C4-2B (cell line): ENCODE measurements around the gene ANXA9.

ENCODE experiments used
- CTCF ChIP-seq: fragments of 450-650 bp; conservative IDR thresholded peaks from 2 replicates; pipeline ENCODE4 v1.5.1; 2017; ENCODE audit warnings: mild to moderate bottlenecking
- ZFX ChIP-seq: fragments of 450-650 bp; IDR thresholded peaks from 2 replicates; pipeline ENCODE4 v1.6.1; 2017

DNA sequence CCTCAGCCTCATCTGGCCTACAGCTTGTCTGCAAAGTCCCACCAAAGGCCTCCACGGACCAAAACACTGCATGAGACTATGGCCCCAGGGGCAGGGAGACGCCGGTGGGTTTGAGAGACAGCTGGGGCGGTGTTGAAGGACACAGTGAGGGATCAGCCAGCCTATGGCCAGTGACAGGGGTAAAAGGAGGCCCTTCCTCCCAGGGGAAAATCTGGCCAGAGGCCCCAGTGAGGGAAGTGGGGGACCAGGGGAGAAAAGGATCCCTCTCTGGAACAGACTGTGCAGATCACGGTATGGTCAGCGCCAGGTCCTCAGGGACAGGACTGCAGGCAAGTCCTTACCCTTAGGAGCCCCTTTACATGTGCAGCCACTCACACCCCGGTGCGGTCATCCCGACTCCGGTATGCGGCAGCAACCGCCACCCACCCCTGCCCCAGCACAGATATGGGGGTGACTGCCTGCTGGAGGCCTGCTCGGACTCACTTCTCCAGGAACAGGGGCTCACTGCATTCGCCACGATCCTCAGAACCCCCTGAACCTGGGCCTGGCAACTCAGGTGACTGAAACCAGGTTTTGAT, 8.7 kb upstream of the ANXA9 start:
- TF ChIP-seq CTCF: no peak
- TF ChIP-seq ZFX: no peak
